ENCODE measurements around the gene ABCG5.

ABCG5 gene

GRCh38 chr2:43841949-43842865 lies 3.6 kb upstream of the ABCG5 start:
- DNase-seq = no peak

- no peak for DNase-seq
These were observed 2.3 kb upstream of the ABCG5 start for GRCh38 chr2:43840965-43841364.

GRCh38 chr2:43839776-43840564 lies 1.3 kb upstream of the ABCG5 start:
- DNase-seq = no peak

GRCh38 chr2:43837831-43838559 lies 644 bp downstream of the ABCG5 start:
- no peak for DNase-seq

GRCh38 chr2:43837033-43837432 lies 1.6 kb downstream of the ABCG5 start:
- no peak for DNase-seq

GRCh38 chr2:43832457-43832856 lies 6.2 kb downstream of the ABCG5 start:
- no peak for DNase-seq

GRCh38 chr2:43831543-43832294 lies 6.9 kb downstream of the ABCG5 start:
- DNase-seq = no peak

- DNase-seq = no peak
These were observed 12.1 kb downstream of the ABCG5 start for GRCh38 chr2:43826305-43827250.

- no peak for DNase-seq
These were observed 12.8 kb downstream of the ABCG5 start for GRCh38 chr2:43825841-43826240.

GRCh38 chr2:43824951-43825493 lies 13.6 kb downstream of the ABCG5 start:
- no peak for DNase-seq

GRCh38 chr2:43824512-43824911 lies 14.1 kb downstream of the ABCG5 start:
- DNase-seq = no peak

- no peak for DNase-seq
These were observed 14.9 kb downstream of the ABCG5 start for GRCh38 chr2:43823751-43824150.

- no peak for DNase-seq
These were observed 15.8 kb downstream of the ABCG5 start for GRCh38 chr2:43822839-43823238.

- no peak for DNase-seq
These were observed 19.0 kb downstream of the ABCG5 start for GRCh38 chr2:43819491-43820163.

- DNase-seq = no peak
These were observed 19.9 kb downstream of the ABCG5 start for GRCh38 chr2:43818761-43819160.

- no peak for DNase-seq
These were observed 23.9 kb downstream of the ABCG5 start for GRCh38 chr2:43814711-43815110.

- no peak for DNase-seq
These were observed 25.7 kb downstream of the ABCG5 start for GRCh38 chr2:43812947-43813346.

- DNase-seq = no peak
These were observed 26.6 kb downstream of the ABCG5 start for GRCh38 chr2:43812006-43812405.

- no peak for DNase-seq
These were observed 27.8 kb downstream of the ABCG5 start for GRCh38 chr2:43810888-43811287.

GRCh38 chr2:43810452-43810851 lies 28.2 kb downstream of the ABCG5 start:
- DNase-seq = no peak

- DNase-seq = no peak
These were observed 32.0 kb downstream of the ABCG5 start for GRCh38 chr2:43806719-43807031.

All from central memory CD4-positive, alpha-beta T cell (primary cell).